ENCODE measurements around the gene ADAMTS2.

GRCh38 chr5:179232091-179232735 is 113.0 kb downstream of the ADAMTS2 start:
- no peak for TF ChIP-seq CTCF (IDR thresholded peaks at IDR 0.05 in 8 of 11, conservative IDR thresholded peaks at IDR 0.05 in 3 of 11)
- no peak for TF ChIP-seq POLR2A (IDR thresholded peaks at IDR 0.05)
- TF ChIP-seq POLR2AphosphoS5 (IDR thresholded peaks at IDR 0.05): no peak
